ENCODE results near the gene FYCO1. TPM values are rescaled to one million over a fixed set of nuclear protein-coding genes. Genes with fewer than 3 reads are reported as not detected.

FYCO1 gene
- total RNA-seq, 2 experiments from 2014 or later: 9.4 to 15.2 TPM

DNA sequence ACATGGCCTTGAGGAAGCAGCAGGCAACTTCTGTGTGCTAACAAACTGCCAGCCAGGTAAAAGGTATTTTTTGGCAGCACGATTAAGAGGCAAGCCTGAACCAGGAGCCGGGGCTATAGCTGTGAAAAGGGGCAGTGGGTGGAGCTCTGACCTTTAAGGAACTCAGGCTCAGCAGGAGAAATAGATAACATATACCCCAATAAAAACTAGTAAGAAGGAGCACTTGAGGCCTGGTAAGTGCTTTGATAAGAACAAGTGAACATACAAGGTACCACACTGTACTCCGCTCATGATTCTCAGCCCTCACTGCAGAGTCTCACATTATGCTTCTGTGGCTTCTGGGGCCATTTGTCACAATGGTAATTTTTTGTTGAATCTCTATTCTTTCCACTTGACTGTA lies 5.4 kb downstream of the FYCO1 start:
- H3K9me3 ChIP-seq (ENCODE audit: low read length): no peaks in the 10 kb centered on the region
- intact Hi-C loops (cut with micrococcal nuclease; ENCODE audit: unreplicated experiment): no loop called here
- ChIA-PET POLR2A (no interaction called here), CTCF (ENCODE audit: unreplicated experiment) (no interaction called here)
- peaks cover 20% of the 10 kb centered on the region; the same call in 1 of the 2 replicates for H3K79me2 ChIP-seq (ENCODE audit: insufficient read depth, low read depth, low read length)
- no peaks in the 10 kb centered on the region for H3K9me2 ChIP-seq (ENCODE audit: insufficient read depth, low read length)
- no peaks in the 10 kb centered on the region for H3K36me3 ChIP-seq (ENCODE audit: insufficient read depth, low read length)
- no peak overlapping the region for H2AFZ ChIP-seq (ENCODE audit: low read length)
- no peak for DNase-seq (ENCODE audit: low spot score)
- peaks cover 25% of the 10 kb centered on the region for H3K4me1 ChIP-seq (ENCODE audit: insufficient read depth, low read length, poor library complexity, severe bottlenecking)
- no peak overlapping the region for H3K4me3 ChIP-seq (ENCODE audit: low read depth, low read length, poor library complexity, severe bottlenecking)
- H4K20me1 ChIP-seq (ENCODE audit: insufficient read depth, low read length): no peaks in the 10 kb centered on the region; the same call in 1 of the 2 replicates
- no peak for TF ChIP-seq EZH2phosphoT487 (IDR thresholded peaks at IDR 0.05; ENCODE audit: borderline replicate concordance, low read depth, low read length)
- TF ChIP-seq, protein P1, sequence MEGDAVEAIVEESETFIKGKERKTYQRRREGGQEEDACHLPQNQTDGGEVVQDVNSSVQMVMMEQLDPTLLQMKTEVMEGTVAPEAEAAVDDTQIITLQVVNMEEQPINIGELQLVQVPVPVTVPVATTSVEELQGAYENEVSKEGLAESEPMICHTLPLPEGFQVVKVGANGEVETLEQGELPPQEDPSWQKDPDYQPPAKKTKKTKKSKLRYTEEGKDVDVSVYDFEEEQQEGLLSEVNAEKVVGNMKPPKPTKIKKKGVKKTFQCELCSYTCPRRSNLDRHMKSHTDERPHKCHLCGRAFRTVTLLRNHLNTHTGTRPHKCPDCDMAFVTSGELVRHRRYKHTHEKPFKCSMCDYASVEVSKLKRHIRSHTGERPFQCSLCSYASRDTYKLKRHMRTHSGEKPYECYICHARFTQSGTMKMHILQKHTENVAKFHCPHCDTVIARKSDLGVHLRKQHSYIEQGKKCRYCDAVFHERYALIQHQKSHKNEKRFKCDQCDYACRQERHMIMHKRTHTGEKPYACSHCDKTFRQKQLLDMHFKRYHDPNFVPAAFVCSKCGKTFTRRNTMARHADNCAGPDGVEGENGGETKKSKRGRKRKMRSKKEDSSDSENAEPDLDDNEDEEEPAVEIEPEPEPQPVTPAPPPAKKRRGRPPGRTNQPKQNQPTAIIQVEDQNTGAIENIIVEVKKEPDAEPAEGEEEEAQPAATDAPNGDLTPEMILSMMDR (conservative IDR thresholded peaks at IDR 0.05; ENCODE audit: low read length): no peak
- BruUV-seq (replicated peaks): no TSS peak
- no peak overlapping the region for H3K27ac ChIP-seq (ENCODE audit: low read depth, low read length, poor library complexity, severe bottlenecking)
- no peak overlapping the region for H3K4me2 ChIP-seq (ENCODE audit: low read length)

DNA sequence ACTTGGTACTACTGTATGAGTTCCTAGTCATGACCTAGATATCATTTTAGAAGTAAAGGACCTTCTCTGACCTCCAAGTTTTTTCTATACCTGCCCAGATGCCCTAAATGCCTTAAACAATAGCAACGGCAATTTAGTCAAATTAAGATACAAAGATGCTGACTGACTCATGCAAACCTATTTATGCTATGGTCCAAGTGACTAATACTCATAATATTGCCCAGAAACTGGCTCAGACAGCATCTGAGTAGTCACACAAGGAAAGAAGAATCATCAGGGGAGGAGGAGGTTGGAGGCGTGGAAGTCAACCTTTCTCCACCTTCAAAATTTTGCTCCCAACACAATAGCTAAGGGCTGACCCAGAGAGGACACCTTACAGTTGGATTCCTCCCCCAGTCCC lies 6.8 kb downstream of the FYCO1 start:
- H4K20me1 ChIP-seq (ENCODE audit: insufficient read depth, low read length): no peaks in the 10 kb centered on the region; the same call in 1 of the 2 replicates
- intact Hi-C loops (cut with micrococcal nuclease; ENCODE audit: unreplicated experiment): no loop called here
- TF ChIP-seq, protein P1 (conservative IDR thresholded peaks at IDR 0.05; ENCODE audit: low read length): no peak
- TF ChIP-seq EZH2phosphoT487 (IDR thresholded peaks at IDR 0.05; ENCODE audit: borderline replicate concordance, low read depth, low read length): no peak
- no peak for DNase-seq (ENCODE audit: low spot score)
- POLR2A ChIA-PET: no interaction called here
- no peak overlapping the region for H3K4me2 ChIP-seq (ENCODE audit: low read length)
- H3K4me3 ChIP-seq (ENCODE audit: low read depth, low read length, poor library complexity, severe bottlenecking): no peak overlapping the region
- no peaks in the 10 kb centered on the region for H3K9me2 ChIP-seq (ENCODE audit: insufficient read depth, low read length)
- CTCF ChIA-PET (ENCODE audit: unreplicated experiment): interaction anchor here (0.8 kb wide), 1 partner anchor 94 kb away, joined by 3 read pairs; no protein-coding TSS in a partner anchor
- H3K36me3 ChIP-seq (ENCODE audit: insufficient read depth, low read length): peaks cover 11% of the 10 kb centered on the region
- H3K27ac ChIP-seq (ENCODE audit: low read depth, low read length, poor library complexity, severe bottlenecking): no peak overlapping the region
- no peaks in the 10 kb centered on the region for H3K9me3 ChIP-seq (ENCODE audit: low read length)
- peaks cover 12% of the 10 kb centered on the region; the same call in 1 of the 2 replicates for H3K79me2 ChIP-seq (ENCODE audit: insufficient read depth, low read depth, low read length)
- H2AFZ ChIP-seq (ENCODE audit: low read length): no peak overlapping the region
- H3K4me1 ChIP-seq (ENCODE audit: insufficient read depth, low read length, poor library complexity, severe bottlenecking): peaks cover 19% of the 10 kb centered on the region
- BruUV-seq (replicated peaks): no TSS peak

DNA sequence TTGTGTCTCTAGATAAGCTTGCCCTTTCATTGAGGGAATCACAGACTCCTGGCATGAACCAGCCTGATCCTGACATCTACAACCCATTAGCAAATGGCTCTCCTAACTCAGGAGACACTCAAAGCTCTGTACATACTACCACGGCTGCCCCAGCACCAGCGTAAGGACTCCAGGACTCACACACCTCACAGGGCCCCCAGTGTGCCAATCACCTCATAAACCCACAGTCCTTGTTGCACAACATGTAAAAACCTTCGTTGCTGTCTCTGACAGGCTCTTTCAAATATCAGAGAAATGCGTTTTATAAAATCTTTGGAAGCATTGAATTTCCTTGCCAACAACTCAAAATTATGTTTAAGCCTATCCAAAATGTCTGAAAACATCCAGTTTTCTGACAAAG lies 7.3 kb downstream of the FYCO1 start:
- intact Hi-C loops (cut with micrococcal nuclease; ENCODE audit: unreplicated experiment): no loop called here
- BruUV-seq (replicated peaks): no TSS peak

More for the DNA sequence above, 7.3 kb downstream of the FYCO1 start:
- H3K9me3 ChIP-seq (ENCODE audit: low read length): no peaks in the 10 kb centered on the region
- peaks cover 15% of the 10 kb centered on the region for H3K36me3 ChIP-seq (ENCODE audit: insufficient read depth, low read length)
- no peak for DNase-seq (ENCODE audit: low spot score)
- H3K4me2 ChIP-seq (ENCODE audit: low read length): no peak overlapping the region
- POLR2A ChIA-PET: no interaction called here
- no peak overlapping the region for H3K4me3 ChIP-seq (ENCODE audit: low read depth, low read length, poor library complexity, severe bottlenecking)
- H3K79me2 ChIP-seq (ENCODE audit: insufficient read depth, low read depth, low read length): peaks cover 7% of the 10 kb centered on the region; the same call in 1 of the 2 replicates
- CTCF ChIA-PET (ENCODE audit: unreplicated experiment): interaction anchor here (0.8 kb wide), 1 partner anchor 95 kb away, joined by 3 read pairs; no protein-coding TSS in a partner anchor
- TF ChIP-seq EZH2phosphoT487 (IDR thresholded peaks at IDR 0.05; ENCODE audit: borderline replicate concordance, low read depth, low read length): no peak
- TF ChIP-seq, protein P1 (conservative IDR thresholded peaks at IDR 0.05; ENCODE audit: low read length): no peak
- H3K9me2 ChIP-seq (ENCODE audit: insufficient read depth, low read length): no peaks in the 10 kb centered on the region
- no peak overlapping the region for H3K27ac ChIP-seq (ENCODE audit: low read depth, low read length, poor library complexity, severe bottlenecking)
- H2AFZ ChIP-seq (ENCODE audit: low read length): no peak overlapping the region
- H4K20me1 ChIP-seq (ENCODE audit: insufficient read depth, low read length): no peaks in the 10 kb centered on the region; the same call in 1 of the 2 replicates
- H3K4me1 ChIP-seq (ENCODE audit: insufficient read depth, low read length, poor library complexity, severe bottlenecking): peaks cover 15% of the 10 kb centered on the region

All from OCI-LY7 (cell line).